Activated B cell treated with CpG ODN at 0.5 μM for 24 hours (primary cell): Measurements from ENCODE around the gene SPANXN2. TPM values are rescaled to one million over a fixed set of nuclear protein-coding genes. Genes with fewer than 3 reads are reported as not detected.

ENCODE experiments used
- ATAC-seq: fragments of 200-7000 bp; cut with Tn5 transposase; one replicate; pipeline ENCODE4 v1.10.0; 2021; ENCODE audit warnings: low read depth, mild to moderate bottlenecking, moderate library complexity
- CTCF ChIA-PET: fragments of 350-600 bp; sonication (Branson Sonifier 250); formaldehyde crosslinking; loops from one replicate; lab custom pipeline; 2021; ENCODE audit warnings: antibody characterized with exemption; lab: Charles Lee
- POLR2A ChIA-PET: fragments of 350-600 bp; sonication (Branson Sonifier 250); formaldehyde crosslinking; loops from one replicate; lab custom pipeline; 2021; ENCODE audit warnings: antibody characterized with exemption; lab: Charles Lee
- DNase-seq: peaks from one replicate; pipeline ENCODE4 v3.0.0; 2022
- H3K27ac Mint-ChIP-seq: one replicate; pipeline ENCODE4 v1.8.0; 2020; ENCODE audit warnings: mixed read lengths
- H3K27me3 Mint-ChIP-seq: one replicate; pipeline ENCODE4 v1.8.0; 2021; ENCODE audit warnings: mixed read lengths
- H3K36me3 Mint-ChIP-seq: one replicate; pipeline ENCODE4 v1.8.0; 2021; ENCODE audit warnings: low read depth, mixed read lengths
- H3K4me1 Mint-ChIP-seq: one replicate; pipeline ENCODE4 v1.8.0; 2021; ENCODE audit warnings: mixed read lengths
- H3K4me3 Mint-ChIP-seq: one replicate; pipeline ENCODE4 v1.8.0; 2020; ENCODE audit warnings: mild to moderate bottlenecking, mixed read lengths
- H3K9me3 Mint-ChIP-seq: one replicate; pipeline ENCODE4 v1.8.0; 2020; ENCODE audit warnings: mixed read lengths
- intact Hi-C: fragments of 100-400 bp; cut with micrococcal nuclease; formaldehyde crosslinking; loops from one replicate; pipeline ENCODE4 v1.15.1; 2024
- total RNA-seq: library from RNA; stranded (reverse); gene quantifications from 2 replicates; pipeline ENCODE4 v1.2.3, GENCODE V29; 2022
- TF ChIP-seq, protein P1 (sequence below): fragments of 200-600 bp; IDR thresholded peaks from one replicate; pipeline ENCODE4 v1.8.0; 2022; ENCODE audit warnings: antibody characterized with exemption, mild to moderate bottlenecking

Gene SPANXN2
- total RNA-seq, 1 donor from 2014 or later: not detected

DNA sequence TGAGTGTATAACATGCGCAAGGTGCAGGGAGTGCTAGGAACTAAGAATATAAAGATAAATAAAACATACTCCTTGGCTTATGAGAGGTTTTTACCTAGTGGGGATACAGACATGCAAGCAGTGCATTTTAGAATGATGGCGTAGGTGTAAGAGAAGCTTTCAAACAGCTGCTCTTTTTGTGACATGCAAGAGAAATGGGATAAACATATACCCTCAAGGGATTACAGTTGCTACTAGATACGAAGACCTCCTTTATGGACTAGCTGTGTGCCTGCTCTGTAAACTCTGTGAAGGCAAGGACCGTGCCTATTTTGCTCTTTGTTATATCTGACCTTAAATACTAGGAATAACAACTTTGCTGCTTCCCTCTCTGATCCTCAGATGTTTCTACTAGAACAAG, 45.6 kb downstream of the SPANXN2 start:
- no peak for DNase-seq
- Mint-ChIP-seq H3K27ac (no peak overlapping the region), H3K27me3 (no peaks in the 10 kb centered on the region), H3K36me3 (no peaks in the 10 kb centered on the region), H3K4me1 (no peaks in the 10 kb centered on the region), H3K4me3 (no peak overlapping the region), H3K9me3 (no peaks in the 10 kb centered on the region)
- ChIA-PET POLR2A (no interaction called here), CTCF (no interaction called here)
- no peak for ATAC-seq
- TF ChIP-seq, protein P1, sequence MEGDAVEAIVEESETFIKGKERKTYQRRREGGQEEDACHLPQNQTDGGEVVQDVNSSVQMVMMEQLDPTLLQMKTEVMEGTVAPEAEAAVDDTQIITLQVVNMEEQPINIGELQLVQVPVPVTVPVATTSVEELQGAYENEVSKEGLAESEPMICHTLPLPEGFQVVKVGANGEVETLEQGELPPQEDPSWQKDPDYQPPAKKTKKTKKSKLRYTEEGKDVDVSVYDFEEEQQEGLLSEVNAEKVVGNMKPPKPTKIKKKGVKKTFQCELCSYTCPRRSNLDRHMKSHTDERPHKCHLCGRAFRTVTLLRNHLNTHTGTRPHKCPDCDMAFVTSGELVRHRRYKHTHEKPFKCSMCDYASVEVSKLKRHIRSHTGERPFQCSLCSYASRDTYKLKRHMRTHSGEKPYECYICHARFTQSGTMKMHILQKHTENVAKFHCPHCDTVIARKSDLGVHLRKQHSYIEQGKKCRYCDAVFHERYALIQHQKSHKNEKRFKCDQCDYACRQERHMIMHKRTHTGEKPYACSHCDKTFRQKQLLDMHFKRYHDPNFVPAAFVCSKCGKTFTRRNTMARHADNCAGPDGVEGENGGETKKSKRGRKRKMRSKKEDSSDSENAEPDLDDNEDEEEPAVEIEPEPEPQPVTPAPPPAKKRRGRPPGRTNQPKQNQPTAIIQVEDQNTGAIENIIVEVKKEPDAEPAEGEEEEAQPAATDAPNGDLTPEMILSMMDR: no peak
- intact Hi-C loops: no loop called here

DNA sequence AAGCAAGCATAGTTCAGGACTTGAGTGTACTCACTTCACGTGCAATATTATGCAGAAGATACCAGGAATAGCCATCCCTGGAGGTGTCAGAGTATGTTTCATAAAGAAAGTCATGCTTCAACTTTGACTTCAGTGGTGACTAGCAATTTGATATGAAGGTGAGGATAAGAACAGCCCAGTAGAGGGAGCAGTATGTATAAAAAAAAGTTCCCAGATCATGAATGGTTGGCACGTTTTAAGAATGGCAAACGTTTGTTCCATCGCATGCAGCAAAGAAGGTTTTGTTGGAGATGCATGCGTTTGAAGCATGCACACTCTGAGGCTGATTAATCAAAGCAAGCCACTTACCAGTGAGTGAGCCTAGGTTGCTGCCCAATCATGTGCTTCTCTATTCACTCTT, 51.2 kb downstream of the SPANXN2 start:
- ChIA-PET CTCF (no interaction called here), POLR2A (no interaction called here)
- no peaks in the 10 kb centered on the region for H3K36me3 Mint-ChIP-seq
- H3K4me3 Mint-ChIP-seq: no peak overlapping the region
- H3K27ac Mint-ChIP-seq: no peak overlapping the region
- H3K4me1 Mint-ChIP-seq: no peaks in the 10 kb centered on the region
- ATAC-seq: no peak
- DNase-seq: no peak
- no peaks in the 10 kb centered on the region for H3K27me3 Mint-ChIP-seq
- intact Hi-C loops: no loop called here
- TF ChIP-seq, protein P1: no peak
- no peaks in the 10 kb centered on the region for H3K9me3 Mint-ChIP-seq

DNA sequence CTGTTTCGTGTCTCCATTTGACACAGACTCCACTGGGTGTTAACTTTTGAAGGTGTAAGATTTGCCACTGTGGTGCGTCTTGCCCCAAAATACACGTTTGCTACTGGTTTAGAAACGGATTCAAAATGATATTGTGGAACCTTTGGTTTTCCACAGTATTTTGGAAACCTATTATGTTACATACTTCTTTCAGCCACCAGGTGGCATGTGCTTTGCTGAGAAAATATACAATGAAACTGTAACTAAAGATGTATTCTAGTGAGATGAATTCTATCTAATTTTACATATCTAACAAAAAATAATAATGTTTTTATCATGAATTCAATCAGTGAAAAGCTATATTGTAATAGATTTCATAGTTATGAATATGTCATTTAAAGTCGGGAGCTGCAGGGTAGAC, 56.2 kb downstream of the SPANXN2 start:
- POLR2A ChIA-PET: no interaction called here
- TF ChIP-seq, protein P1: no peak
- Mint-ChIP-seq H3K4me3 (no peak overlapping the region), H3K27me3 (no peaks in the 10 kb centered on the region), H3K9me3 (no peaks in the 10 kb centered on the region), H3K36me3 (no peaks in the 10 kb centered on the region), H3K4me1 (no peaks in the 10 kb centered on the region), H3K27ac (no peak overlapping the region)
- CTCF ChIA-PET: no interaction called here
- no peak for ATAC-seq
- intact Hi-C loops: no loop called here
- no peak for DNase-seq

DNA sequence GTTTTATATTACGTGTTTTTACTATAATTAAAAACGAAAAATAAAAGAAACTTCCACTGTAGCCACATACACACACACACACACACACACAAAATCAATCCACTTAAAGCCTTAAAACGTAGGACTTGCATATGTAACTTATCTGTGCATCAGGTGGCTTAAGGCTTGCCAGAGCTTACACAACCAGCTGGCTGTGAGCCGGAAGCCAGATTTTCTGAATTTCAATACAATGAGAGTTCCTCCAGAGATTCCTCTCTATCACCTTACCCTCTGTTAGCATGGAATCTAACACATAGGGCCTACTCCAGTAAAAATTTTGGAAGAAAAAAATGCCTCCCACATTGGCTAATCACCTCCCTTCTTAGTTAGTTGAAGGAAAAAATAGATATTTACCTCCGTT, 56.8 kb downstream of the SPANXN2 start:
- no peak overlapping the region for H3K4me3 Mint-ChIP-seq
- H3K27ac Mint-ChIP-seq: no peak overlapping the region
- intact Hi-C loops: no loop called here
- H3K9me3 Mint-ChIP-seq: no peaks in the 10 kb centered on the region
- POLR2A ChIA-PET: no interaction called here
- TF ChIP-seq, protein P1: no peak
- no peak for ATAC-seq
- no peaks in the 10 kb centered on the region for H3K27me3 Mint-ChIP-seq
- CTCF ChIA-PET: no interaction called here
- H3K4me1 Mint-ChIP-seq: no peaks in the 10 kb centered on the region
- DNase-seq: no peak
- no peaks in the 10 kb centered on the region for H3K36me3 Mint-ChIP-seq

Other genes starting within 250 kb of the SPANXN2 start
- gene SPANXN3, start 203.3 kb downstream of the SPANXN2 start, total RNA-seq: not detected in 2 replicates
- gene SLITRK4, start 84.7 kb downstream of the SPANXN2 start, total RNA-seq: not detected in 2 replicates
- not detected in 2 replicates for gene UBE2NL, start 163.3 kb upstream of the SPANXN2 start, total RNA-seq